HG02943 (cell line): ENCODE measurements around the gene NLRP14.

Experiments
- ATAC-seq: cut with Tn5 transposase; IDR thresholded peaks from one replicate; pipeline ENCODE4 v1.9.1; 2021; ENCODE audit warnings: mild to moderate bottlenecking, low read depth, moderate library complexity; ENCODE audit not compliant: unreplicated experiment

NLRP14 gene

GRCh38 chr11:7020183-7020917, at the start of gene NLRP14, which contains the start of gene ZNF214:
TSS of gene NLRP14 (plus strand) at chr11:7020479. CDS start at chr11:7038587, 18,108 bp downstream.
TSS of gene ZNF214 (minus strand) at chr11:7020346. CDS start at chr11:7002835, 17,511 bp downstream.
- ATAC-seq, result no peak

GRCh38 chr11:6979365-6979764, 40.9 kb upstream of the NLRP14 start:
- no peak for ATAC-seq

- ATAC-seq, result no peak
Observed at GRCh38 chr11:6986487-6986886, 33.8 kb upstream of the NLRP14 start.

- no peak for ATAC-seq
Observed at GRCh38 chr11:6988506-6988905, 31.8 kb upstream of the NLRP14 start.

GRCh38 chr11:6991227-6991626, 29.1 kb upstream of the NLRP14 start:
- ATAC-seq, result no peak

- no peak for ATAC-seq
Observed at GRCh38 chr11:6992026-6992425, 28.3 kb upstream of the NLRP14 start.

GRCh38 chr11:6992457-6993417, 27.5 kb upstream of the NLRP14 start:
- no peak for ATAC-seq

- no peak for ATAC-seq
Observed at GRCh38 chr11:6995703-6996102, 24.6 kb upstream of the NLRP14 start.

GRCh38 chr11:7004482-7004881, 15.8 kb upstream of the NLRP14 start:
- no peak for ATAC-seq

- no peak for ATAC-seq
Observed at GRCh38 chr11:7014118-7014517, 6.2 kb upstream of the NLRP14 start.

GRCh38 chr11:7016011-7016410, 4.3 kb upstream of the NLRP14 start:
- ATAC-seq, result no peak

- no peak for ATAC-seq
Observed at GRCh38 chr11:7019500-7020182, 638 bp upstream of the NLRP14 start.

- ATAC-seq, result no peak
Observed at GRCh38 chr11:7021318-7021717, 1.0 kb downstream of the NLRP14 start.

- ATAC-seq, result no peak
Observed at GRCh38 chr11:7028141-7028540, 7.9 kb downstream of the NLRP14 start.

GRCh38 chr11:7030836-7031235, 10.6 kb downstream of the NLRP14 start:
- no peak for ATAC-seq

- ATAC-seq, result no peak
Observed at GRCh38 chr11:7031471-7031871, 11.2 kb downstream of the NLRP14 start.

GRCh38 chr11:7032692-7033091, 12.4 kb downstream of the NLRP14 start:
- ATAC-seq, result no peak

- no peak for ATAC-seq
Observed at GRCh38 chr11:7034019-7034418, 13.7 kb downstream of the NLRP14 start.

GRCh38 chr11:7046474-7047175, 26.3 kb downstream of the NLRP14 start:
- no peak for ATAC-seq

GRCh38 chr11:7050191-7050590, 29.9 kb downstream of the NLRP14 start:
- no peak for ATAC-seq
